ENCODE measurements around the gene TMEM255B. TPM values are rescaled to one million over a fixed set of nuclear protein-coding genes. Genes with fewer than 3 reads are reported as not detected.
A peak's percentile ranks its signal among the peaks of the same experiment; 100 is the strongest.

The TMEM255B gene
- total RNA-seq, 1 donor from 2014 or later, result 5.3 TPM

DNA sequence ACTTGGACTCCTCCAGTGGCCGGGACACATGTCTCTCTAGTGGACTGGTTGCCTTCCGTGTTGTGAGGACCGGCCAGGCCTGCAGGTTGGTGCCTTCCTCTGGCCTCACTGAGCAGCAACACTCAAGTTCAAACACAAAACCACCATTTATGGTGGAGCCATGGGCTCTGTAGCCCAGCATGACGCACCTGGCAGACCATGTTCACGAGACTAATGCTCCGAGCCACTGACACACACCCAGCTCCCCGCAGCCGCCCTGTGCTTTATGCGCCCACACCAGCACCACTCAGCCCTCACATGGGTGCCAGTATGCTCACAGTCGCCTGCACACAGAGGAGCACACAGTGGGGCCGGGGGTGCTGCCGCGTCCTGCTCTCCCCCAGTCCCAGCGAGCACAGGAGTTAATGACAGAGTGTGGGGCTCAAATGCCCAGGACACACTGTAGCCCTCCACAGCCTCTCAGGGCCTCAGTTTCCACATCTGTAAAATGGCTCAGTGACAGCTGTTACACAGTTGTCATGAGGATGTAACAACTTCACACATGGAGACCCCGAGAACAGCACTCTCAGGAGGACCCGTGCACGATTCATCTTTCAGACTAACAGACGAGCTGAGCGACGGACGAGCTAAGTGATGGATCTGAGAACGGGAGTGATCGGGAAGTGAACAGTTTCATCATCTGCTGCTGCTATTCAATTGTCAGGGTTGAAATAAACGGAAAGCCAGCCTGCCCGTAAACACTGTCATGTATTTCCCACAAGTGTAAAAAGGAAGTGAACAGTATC is 97.1 kb downstream of the TMEM255B start:
- ATAC-seq (no peak), DNase-seq (ENCODE audit: low spot score) (no peak)

DNA sequence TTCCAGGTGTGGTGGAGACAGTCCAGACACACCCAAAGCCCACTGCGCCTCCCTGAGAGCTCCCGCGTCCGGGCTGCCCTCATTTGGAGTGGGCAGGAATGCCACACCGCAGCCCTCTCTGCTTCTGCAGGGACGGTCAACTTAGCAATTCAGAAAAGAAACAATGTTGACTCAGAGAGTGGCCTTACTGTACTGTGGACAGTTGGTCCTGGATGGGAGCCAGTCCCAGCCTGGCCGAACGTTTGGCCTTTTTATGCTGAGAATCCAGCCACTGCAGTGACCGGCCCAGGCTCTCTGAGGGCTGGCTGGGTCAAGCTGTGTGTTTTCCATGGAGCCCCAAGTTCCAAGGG is 97.7 kb downstream of the TMEM255B start:
- ATAC-seq (peak; percentile 57), DNase-seq (ENCODE audit: low spot score) (peak; percentile 83)

DNA sequence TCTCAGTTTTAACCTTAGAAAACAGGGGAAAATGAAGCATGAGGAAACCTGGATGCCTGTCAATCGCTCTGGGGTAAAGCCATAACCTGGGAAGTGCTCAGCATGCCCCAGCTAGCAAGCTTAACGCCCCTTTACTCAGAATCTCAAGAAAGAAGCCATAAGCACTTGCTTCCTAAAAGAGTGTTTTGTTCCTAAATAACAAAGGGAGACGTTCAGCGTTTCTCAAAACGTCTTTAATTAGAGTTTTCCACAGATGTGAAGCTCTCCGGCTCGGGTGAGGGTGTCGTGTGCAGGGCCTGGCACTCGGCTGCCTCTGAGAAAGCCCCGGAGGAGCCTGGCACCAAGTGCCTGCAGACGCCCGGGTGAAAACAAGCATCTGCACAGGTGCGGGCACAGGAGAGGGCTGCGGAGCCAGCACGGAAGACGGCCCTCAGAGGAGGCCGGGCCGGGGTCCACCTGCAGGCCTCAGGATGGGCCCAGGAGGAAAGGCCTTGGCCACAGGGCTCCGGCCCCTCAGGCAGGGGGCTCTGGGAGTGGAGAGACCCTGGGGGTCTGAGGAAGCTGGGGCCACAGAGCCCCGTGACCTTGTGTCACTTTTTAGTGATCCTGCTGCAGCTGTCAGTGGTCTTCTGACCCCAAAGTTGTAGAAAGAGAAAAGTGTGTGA is 98.6 kb downstream of the TMEM255B start:
- no peak for DNase-seq (ENCODE audit: low spot score)
- ATAC-seq, result no peak

DNA sequence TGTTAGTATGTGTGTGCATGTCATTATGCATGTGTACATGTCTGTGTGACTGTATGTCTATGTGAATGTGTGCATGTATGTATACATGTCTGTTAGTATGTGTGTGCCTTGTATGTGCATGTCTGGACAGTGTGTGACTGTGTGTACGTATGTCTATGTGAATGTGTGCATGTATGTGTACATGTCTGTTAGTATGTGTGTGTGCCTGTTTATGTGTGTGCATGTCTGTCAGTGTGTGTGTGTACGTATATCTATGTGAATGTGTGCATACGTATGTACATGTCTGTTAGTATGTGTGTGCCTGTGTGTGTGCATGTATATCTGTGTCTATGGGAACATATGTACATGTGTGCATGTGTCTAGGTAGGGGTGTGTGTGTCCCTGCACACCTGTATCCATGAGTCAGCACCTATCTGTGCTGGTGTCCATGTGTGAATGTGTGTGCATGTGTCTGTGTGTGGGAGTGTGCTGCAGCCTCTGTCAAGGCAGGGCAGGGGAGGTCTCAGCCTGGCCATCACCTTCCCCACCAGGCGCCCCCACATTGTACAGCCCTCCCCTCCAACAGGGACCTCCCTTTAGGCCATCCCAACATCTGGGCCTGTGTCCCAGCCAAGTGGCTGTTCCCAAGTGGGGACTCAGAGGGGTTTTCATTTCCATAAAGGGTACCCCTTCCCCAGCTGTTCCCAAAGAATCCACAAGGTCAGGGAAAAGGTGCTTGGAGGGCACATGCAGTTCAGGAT is 100.5 kb downstream of the TMEM255B start:
- no peak for DNase-seq (ENCODE audit: low spot score)

DNA sequence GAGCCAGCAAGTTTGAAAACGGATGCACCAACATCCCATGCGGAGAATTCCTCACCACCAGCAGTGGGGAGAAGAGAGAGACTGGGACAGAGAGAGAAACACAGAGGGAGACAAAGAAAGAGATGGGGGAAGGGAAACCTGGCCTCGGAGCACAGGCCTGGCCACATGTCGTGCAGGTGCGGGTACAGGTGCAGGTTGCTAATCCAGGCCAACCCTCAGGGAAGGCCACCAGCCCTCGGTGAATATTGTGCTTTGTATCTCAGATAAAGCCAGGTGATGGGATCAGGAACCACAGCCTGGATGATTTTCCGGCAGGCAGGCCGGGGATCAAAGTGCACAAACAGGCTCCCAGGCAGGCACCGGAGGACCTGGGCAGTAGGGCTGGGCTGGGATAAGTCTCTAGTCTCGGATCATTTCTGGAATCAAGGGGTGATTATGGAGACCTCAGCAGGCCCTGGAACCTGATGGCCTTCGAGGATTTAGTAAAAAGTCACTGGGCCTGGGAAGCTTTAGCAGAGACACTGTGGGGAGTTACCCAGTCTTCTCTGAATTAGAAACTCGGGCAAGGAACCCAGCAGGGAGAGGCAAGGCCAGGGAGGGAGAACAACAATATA is 101.1 kb downstream of the TMEM255B start:
- ATAC-seq, result peak; percentile 61
- peak; percentile 54 for DNase-seq (ENCODE audit: low spot score)

More for the DNA sequence above, 100.5 kb downstream of the TMEM255B start:
- no peak for ATAC-seq

DNA sequence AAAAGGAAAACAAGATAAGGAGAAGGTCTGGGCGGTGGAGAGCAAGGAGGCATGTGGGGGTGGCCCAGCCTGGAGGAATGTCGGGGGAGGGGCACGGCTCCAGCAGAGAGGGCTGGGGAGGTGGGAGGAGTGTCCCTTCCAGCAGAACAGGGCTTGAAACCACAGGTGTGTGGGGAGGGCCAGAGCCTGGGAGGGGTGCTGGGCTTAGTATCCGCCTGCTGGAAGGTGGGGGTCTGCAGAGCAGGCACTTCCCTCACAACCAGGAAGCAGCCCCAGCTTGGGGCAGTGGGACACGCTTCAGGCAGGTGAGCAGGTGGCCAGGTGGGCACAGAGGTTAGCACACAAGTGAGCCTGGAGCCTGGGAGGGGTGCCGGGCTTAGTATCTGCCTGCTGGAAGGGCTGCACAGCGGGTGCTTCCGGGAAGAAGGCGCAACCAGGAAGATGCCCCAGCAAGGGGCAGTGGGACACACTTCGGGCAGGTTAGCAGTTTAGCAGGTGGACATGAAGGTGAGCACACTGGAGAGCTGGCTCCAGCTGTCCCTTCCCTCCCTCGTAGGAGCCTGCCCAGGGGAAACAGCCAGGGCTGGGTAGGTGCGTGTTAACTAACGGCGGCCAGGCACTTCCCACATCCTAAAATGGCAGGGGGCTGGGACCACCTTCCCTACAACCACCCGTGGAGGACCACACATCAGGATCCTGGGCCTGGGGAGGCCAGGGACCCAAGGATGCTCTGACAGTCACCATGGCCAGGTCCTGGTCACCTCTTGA is 101.8 kb downstream of the TMEM255B start:
- ATAC-seq (no peak), DNase-seq (ENCODE audit: low spot score) (no peak)

DNA sequence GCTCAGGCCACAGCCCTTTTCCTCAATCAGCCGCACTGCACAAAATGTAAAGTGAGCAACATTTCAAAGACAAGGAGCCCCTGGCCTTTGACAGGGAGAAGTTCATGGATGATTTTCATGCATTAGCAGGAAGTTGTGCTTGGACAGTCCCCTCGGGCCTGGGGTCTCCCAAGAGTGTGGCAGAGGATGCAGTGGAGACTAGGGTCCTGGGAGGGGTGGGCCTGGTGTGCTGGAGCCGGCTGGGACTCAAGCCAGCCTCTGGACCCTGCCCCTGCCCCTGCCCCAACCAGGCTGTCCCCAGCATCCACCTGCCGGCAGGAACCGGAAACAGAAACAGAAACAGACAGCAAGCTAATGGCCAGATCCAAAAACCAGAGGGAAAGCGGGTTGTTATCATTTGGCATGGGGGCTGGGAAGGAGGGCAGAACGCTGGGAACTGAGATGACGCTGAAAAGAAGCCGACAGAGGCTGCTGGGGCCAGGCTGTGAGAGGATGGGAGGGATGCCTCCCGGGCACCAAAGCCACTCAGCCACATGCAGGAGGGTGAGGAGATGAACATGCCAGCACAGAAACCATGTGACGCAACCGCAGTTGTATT is 102.5 kb downstream of the TMEM255B start:
- DNase-seq (ENCODE audit: low spot score) (no peak), ATAC-seq (no peak)

DNA sequence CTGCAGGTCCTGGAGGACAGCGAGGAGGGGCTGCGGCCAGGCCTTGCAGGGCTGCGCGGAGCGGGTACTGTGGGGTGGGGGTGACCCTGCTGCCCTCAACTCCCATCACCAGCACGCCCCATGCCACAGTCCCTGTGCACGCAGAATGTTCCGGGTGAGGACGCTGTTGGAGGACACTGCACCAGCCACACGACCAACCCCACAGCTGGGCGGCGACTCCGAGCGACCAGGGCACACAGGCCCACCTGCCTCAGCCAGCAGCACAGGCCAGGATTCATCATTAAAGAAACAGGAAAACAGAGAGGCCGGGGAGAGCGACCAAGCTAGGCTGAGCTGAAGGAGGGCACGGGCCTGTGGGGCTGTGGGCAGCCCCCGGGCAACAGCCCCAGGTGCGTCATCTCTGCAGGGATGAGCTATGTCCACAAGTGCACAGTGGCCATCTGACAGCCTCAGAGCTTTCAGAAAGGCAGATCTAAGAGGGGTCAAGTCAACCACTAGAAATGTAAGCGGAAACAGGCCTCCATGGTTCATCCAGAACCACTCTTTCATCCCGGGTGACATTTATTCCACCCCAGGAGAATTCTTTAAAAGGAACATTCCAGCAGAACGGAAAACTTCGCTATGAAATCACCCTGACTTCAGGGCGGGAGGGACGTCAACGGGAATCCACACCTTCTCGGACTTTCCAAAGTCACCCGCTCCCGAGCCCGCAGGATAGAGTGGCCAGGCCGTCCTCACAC is 103.3 kb downstream of the TMEM255B start:
- no peak for DNase-seq (ENCODE audit: low spot score)
- no peak for ATAC-seq

DNA sequence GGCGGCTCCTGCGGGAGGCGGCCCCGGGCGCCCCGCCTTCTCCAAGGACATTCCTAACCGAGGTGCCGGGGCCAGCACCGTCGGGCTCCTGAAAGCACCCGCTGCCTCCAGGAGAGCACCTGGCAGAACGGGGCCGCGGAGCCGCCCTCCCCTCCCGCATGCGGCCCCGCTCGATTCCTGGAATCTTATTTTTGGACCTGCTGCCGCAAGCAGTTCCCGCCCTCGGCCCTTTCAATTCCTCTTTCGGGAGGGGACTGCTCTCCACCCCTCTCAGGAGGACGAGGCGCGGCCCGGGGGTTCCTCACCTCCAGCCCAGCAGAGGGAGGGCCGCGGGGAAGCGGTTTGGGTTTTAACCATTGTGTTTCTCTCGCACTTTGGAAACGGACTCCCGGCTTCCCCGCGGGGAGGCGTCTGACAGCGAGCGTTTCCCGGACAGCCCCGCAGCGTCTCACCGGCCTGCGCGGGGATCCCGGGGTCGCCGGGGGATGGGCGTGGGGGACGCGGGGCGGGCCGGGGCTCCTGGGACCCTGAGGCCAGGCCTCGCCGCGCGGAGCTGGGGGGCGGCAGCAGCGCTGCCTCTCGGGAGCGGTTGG is 104.0 kb downstream of the TMEM255B start:
- DNase-seq (ENCODE audit: low spot score) (no peak), ATAC-seq (peak; percentile 50)

DNA sequence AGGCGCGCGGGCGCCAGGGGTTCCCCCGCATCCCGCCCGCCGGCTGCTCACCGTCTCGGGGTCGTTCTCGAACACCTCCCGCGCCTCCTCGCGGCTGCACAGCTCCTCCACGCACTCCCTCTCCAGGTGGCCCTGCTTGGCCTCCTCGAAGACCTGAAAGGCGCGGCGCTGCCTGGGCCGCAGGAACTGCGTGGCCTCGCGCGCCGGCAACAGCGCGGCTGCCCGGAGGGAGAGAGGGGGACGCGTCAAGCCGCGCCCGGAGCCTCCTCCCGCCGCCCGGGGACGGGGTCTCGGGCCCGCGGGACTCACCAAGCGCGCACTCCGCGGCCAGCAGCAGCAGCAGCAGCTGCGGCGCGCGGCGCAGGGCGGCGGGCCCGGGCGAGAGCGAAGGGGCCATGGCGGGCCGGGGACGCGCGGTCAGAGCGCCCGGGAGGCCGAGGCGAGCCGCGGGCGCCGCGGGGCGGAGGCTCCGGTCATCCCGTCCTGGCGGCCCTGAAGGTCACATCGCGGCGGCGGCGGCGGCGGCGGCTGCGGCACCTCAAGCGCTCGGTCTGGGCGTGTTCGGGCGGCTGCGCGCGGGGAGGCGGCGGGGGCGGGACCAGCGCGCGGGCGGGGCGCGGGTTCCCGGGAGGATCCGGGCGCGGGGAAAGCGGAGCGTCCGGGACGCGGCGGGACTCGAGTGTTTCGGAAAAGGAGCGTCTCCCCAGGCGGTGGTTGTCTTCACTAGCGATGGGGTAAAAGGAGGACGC is 104.7 kb downstream of the TMEM255B start, which contains the start of gene GAS6:
GAS6 (minus strand) TSS at position 553 of the 749 bp plus-strand sequence; CDS start at position 397, 156 bp downstream.
- DNase-seq (ENCODE audit: low spot score), result peak; percentile 78

DNA sequence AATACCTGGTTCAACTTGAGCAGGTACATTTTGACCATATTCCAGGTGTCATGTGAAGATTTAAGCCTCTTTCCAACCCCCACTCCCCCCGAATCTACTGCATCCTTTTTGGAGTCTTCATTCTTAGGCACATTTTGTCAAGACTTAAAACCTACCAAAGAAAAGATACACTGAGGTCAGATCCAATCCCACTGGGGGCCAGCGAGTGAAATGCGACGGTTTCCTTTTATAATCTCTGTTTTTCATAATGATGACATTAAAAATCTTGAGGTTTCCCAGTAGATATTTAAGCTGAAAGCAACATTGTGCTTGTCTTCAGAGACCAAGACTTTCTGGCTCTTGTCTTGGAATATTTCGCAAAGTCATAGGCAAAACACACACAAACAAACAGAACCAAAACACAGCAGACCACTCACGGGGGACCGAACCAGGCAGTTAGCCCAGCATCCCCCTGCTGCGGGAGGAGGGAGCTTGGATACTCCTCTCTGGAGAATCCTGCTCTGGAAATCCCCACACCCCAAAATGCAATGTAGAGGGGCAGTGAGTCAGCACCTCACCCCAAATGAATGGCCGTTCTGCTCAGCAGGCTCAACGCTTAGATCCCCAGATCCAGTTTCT is 105.4 kb downstream of the TMEM255B start:
- ATAC-seq (no peak), DNase-seq (ENCODE audit: low spot score) (peak; percentile 32)

More for the DNA sequence above, 104.7 kb downstream of the TMEM255B start, which contains the start of gene GAS6:
- ATAC-seq, result peak; percentile 75

DNA sequence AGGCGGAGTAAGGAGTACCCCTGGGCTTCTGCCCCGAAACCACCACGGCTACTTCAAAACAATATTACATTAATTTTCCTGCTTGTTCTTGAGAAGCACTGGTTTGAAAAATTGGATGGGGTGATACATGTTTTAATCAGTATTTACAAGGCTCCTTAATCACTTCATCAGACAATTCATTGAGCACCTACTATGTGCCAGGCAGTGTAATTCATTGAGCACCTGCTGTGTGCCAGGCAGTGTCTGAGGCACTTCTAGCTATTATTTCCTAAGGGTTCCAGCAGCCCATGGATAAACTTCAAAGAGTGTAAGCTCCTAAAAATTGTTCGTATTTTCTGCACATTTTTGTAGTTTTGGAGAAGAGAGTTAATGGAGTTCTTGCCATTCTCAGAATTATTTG is 106.4 kb downstream of the TMEM255B start:
- no peak for DNase-seq (ENCODE audit: low spot score)
- no peak for ATAC-seq

Other genes with a start within 250 kb of the TMEM255B start
- gene TFDP1, start 174.5 kb upstream of the TMEM255B start, total RNA-seq, result 23.5 TPM
- not detected for gene ATP4B, start 101.0 kb upstream of the TMEM255B start, total RNA-seq
- not detected for gene GRK1, start 92.0 kb upstream of the TMEM255B start, total RNA-seq
- 36.5 TPM for gene GAS6, start 104.8 kb downstream of the TMEM255B start, total RNA-seq
- gene C13orf46, start 214.8 kb downstream of the TMEM255B start, total RNA-seq, result 1.1 TPM